Measurements from ENCODE around the gene TAF7. TPM values are rescaled to one million over a fixed set of nuclear protein-coding genes. Genes with fewer than 3 reads are reported as not detected.

The TAF7 gene
- total RNA-seq, 1 experiment from 2014 or later, result 81.3 TPM

DNA sequence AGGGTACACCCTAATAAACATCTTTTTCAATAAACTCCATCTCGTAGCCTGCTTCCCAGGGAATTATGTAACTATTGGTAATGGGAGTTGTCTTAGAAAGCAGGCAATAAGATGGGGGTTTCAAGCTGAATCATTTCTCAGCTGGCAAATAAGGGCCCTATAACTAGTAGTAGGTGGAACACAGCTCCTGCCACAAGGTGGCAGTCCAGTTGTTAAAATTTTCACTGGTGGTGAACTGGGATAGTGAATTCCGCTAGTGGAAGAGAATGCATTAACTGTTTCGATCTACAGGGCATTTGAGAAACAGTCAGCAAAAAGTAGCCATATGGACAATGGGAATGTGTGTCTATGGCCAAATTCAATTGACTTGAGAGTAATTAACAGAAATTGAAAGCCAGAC, 47.7 kb downstream of the TAF7 start:
- CTCF ChIA-PET, result interaction anchor here (0.8 to 1.0 kb wide), 3 partner anchors 47 to 108 kb away, joined by 3 read pairs; partner anchors contain the start of gene TAF7
- TF ChIP-seq CTCF (IDR thresholded peaks at IDR 0.05; ENCODE audit: unreplicated experiment), result no peak
- no peak overlapping the region for H3K4me3 Mint-ChIP-seq (ENCODE audit: unreplicated experiment)

GRCh38 chr5:141269195-141269594, 51.4 kb downstream of the TAF7 start:
- no peak overlapping the region for H3K4me3 Mint-ChIP-seq (ENCODE audit: unreplicated experiment)
- POLR2A ChIA-PET, result no interaction called here

More for the DNA sequence above, 47.7 kb downstream of the TAF7 start:
- POLR2A ChIA-PET, result interaction anchor here (0.6 kb wide), 1 partner anchor 56 kb away, joined by 3 read pairs; no protein-coding TSS in a partner anchor
- Mint-ChIP-seq H3K27ac (ENCODE audit: low read depth, unreplicated experiment) (no peak overlapping the region), H3K9me3 (ENCODE audit: unreplicated experiment) (peaks cover 57% of the 10 kb centered on the region), H3K27me3 (ENCODE audit: insufficient read depth, unreplicated experiment) (no peaks in the 10 kb centered on the region), H3K4me1 (ENCODE audit: insufficient read depth, unreplicated experiment) (no peaks in the 10 kb centered on the region), H3K36me3 (ENCODE audit: insufficient read depth, unreplicated experiment) (no peaks in the 10 kb centered on the region)
- intact Hi-C loops (cut with micrococcal nuclease), result no loop called here
- BruUV-seq (replicated peaks), result no TSS peak
- DNase-seq (ENCODE audit: unreplicated experiment), result peak; percentile 7

More at GRCh38 chr5:141269195-141269594, 51.4 kb downstream of the TAF7 start:
- Mint-ChIP-seq H3K4me1 (ENCODE audit: insufficient read depth, unreplicated experiment) (no peaks in the 10 kb centered on the region), H3K36me3 (ENCODE audit: insufficient read depth, unreplicated experiment) (no peaks in the 10 kb centered on the region), H3K27ac (ENCODE audit: low read depth, unreplicated experiment) (no peak overlapping the region), H3K9me3 (ENCODE audit: unreplicated experiment) (peaks cover 50% of the 10 kb centered on the region), H3K27me3 (ENCODE audit: insufficient read depth, unreplicated experiment) (no peaks in the 10 kb centered on the region)
- no peak for TF ChIP-seq CTCF (IDR thresholded peaks at IDR 0.05; ENCODE audit: unreplicated experiment)
- intact Hi-C loops (cut with micrococcal nuclease), result no loop called here
- CTCF ChIA-PET, result no interaction called here
- no TSS peak for BruUV-seq (replicated peaks)
- DNase-seq (ENCODE audit: unreplicated experiment), result no peak

Other genes with a start within 250 kb of the TAF7 start
- gene PCDHB2, start 226.2 kb downstream of the TAF7 start, total RNA-seq (2022), result 2.4 and 2.6 TPM in 2 replicates
- 0.42 and 0.49 TPM in 2 replicates for gene PCDHB3, start 220.3 kb downstream of the TAF7 start, total RNA-seq (2022)
- 0.44 and 1.3 TPM in 2 replicates for gene PCDHB4, start 199.0 kb downstream of the TAF7 start, total RNA-seq (2022)
- 1.2 and 1.7 TPM in 2 replicates for gene PCDHB5, start 185.6 kb downstream of the TAF7 start, total RNA-seq (2022)
- 0.19 and 0.22 TPM in 2 replicates for gene PCDHB6, start 170.7 kb downstream of the TAF7 start, total RNA-seq (2022)
- gene PCDHB7, start 148.1 kb downstream of the TAF7 start, total RNA-seq (2022), result 0.28 and 0.29 TPM in 2 replicates
- gene PCDHB8, start 143.0 kb downstream of the TAF7 start, total RNA-seq (2022), result 0.34 TPM in 1 of 2 replicates, not detected in the other
- 1.8 and 2.5 TPM in 2 replicates for gene PCDHB16, start 138.4 kb downstream of the TAF7 start, total RNA-seq (2022)
- 1.0 and 1.8 TPM in 2 replicates for gene PCDHB9, start 133.6 kb downstream of the TAF7 start, total RNA-seq (2022)
- 1.2 and 1.4 TPM in 2 replicates for gene PCDHB10, start 128.4 kb downstream of the TAF7 start, total RNA-seq (2022)
- 0.75 and 1.3 TPM in 2 replicates for gene PCDHB11, start 121.2 kb downstream of the TAF7 start, total RNA-seq (2022)
- gene PCDHB12, start 112.1 kb downstream of the TAF7 start, total RNA-seq (2022), result 1.6 and 2.3 TPM in 2 replicates
- 3.5 and 4.7 TPM in 2 replicates for gene PCDHB13, start 106.9 kb downstream of the TAF7 start, total RNA-seq (2022)
- 4.7 and 6.2 TPM in 2 replicates for gene PCDHB14, start 97.4 kb downstream of the TAF7 start, total RNA-seq (2022)
- 0.91 and 1.2 TPM in 2 replicates for gene PCDHB15, start 75.4 kb downstream of the TAF7 start, total RNA-seq (2022)
- 0.37 and 0.79 TPM in 2 replicates for gene SLC25A2, start 16.7 kb downstream of the TAF7 start, total RNA-seq (2022)
- 0.20 and 0.35 TPM in 2 replicates for gene PCDHGA1, start 9.7 kb upstream of the TAF7 start, total RNA-seq (2022)
- gene PCDHGA2, start 18.0 kb upstream of the TAF7 start, total RNA-seq (2022), result 0.32 and 0.33 TPM in 2 replicates
- 0.07 and 0.25 TPM in 2 replicates for gene PCDHGA3, start 23.0 kb upstream of the TAF7 start, total RNA-seq (2022)
- gene PCDHGB1, start 29.3 kb upstream of the TAF7 start, total RNA-seq (2022), result 0.19 and 0.59 TPM in 2 replicates
- gene PCDHGA4, start 34.2 kb upstream of the TAF7 start, total RNA-seq (2022), result 0.26 and 0.44 TPM in 2 replicates
- 0.61 and 0.88 TPM in 2 replicates for gene PCDHGB2, start 39.2 kb upstream of the TAF7 start, total RNA-seq (2022)
- gene PCDHGA5, start 43.4 kb upstream of the TAF7 start, total RNA-seq (2022), result 0.25 and 0.42 TPM in 2 replicates
- 0.33 and 0.56 TPM in 2 replicates for gene PCDHGB3, start 49.5 kb upstream of the TAF7 start, total RNA-seq (2022)
- 0.44 and 0.49 TPM in 2 replicates for gene PCDHGA6, start 53.1 kb upstream of the TAF7 start, total RNA-seq (2022)
- 0.56 and 0.86 TPM in 2 replicates for gene PCDHGA7, start 62.0 kb upstream of the TAF7 start, total RNA-seq (2022)
- 0.49 and 0.79 TPM in 2 replicates for gene PCDHGB4, start 66.9 kb upstream of the TAF7 start, total RNA-seq (2022)
- gene PCDHGA8, start 71.8 kb upstream of the TAF7 start, total RNA-seq (2022), result 0.28 and 0.56 TPM in 2 replicates
- 3.2 and 5.6 TPM in 2 replicates for gene PCDHGB5, start 77.2 kb upstream of the TAF7 start, total RNA-seq (2022)
- gene PCDHGA9, start 82.0 kb upstream of the TAF7 start, total RNA-seq (2022), result 0.89 and 1.3 TPM in 2 replicates
- 0.68 and 1.4 TPM in 2 replicates for gene PCDHGB6, start 87.2 kb upstream of the TAF7 start, total RNA-seq (2022)
- gene PCDHGA10, start 92.2 kb upstream of the TAF7 start, total RNA-seq (2022), result 1.4 TPM in 2 replicates
- gene PCDHGB7, start 96.9 kb upstream of the TAF7 start, total RNA-seq (2022), result 0.75 and 1.2 TPM in 2 replicates
- 0.30 and 0.76 TPM in 2 replicates for gene PCDHGA11, start 100.3 kb upstream of the TAF7 start, total RNA-seq (2022)
- 0.79 and 0.91 TPM in 2 replicates for gene PCDHGA12, start 109.7 kb upstream of the TAF7 start, total RNA-seq (2022)
- gene PCDHGC3, start 155.2 kb upstream of the TAF7 start, total RNA-seq (2022), result 17.3 and 31.7 TPM in 2 replicates
- 0.40 and 1.7 TPM in 2 replicates for gene PCDHGC4, start 164.2 kb upstream of the TAF7 start, total RNA-seq (2022)
- 0.61 and 0.69 TPM in 2 replicates for gene PCDHGC5, start 168.3 kb upstream of the TAF7 start, total RNA-seq (2022)